ENCODE measurements around the gene BSND.
"Not testable (repeated sequence)": the region's sequence is repeated elsewhere in the genome, so short reads cannot be mapped to it uniquely, and the experiment has no call there.

The BSND gene

GRCh38 chr1:54998677-54999076, at the start of gene BSND:
TSS of gene BSND (plus strand) at chr1:54998933. CDS start at chr1:54999187, 254 bp downstream.
- DNase-seq = peak; percentile 57 to 64

- DNase-seq = no peak
Observed at GRCh38 chr1:54949053-54949452, 49.7 kb upstream of the BSND start.

GRCh38 chr1:54950006-54950368, 48.7 kb upstream of the BSND start:
- DNase-seq = no peak

- peak; percentile 66 to 81 for DNase-seq
Observed at GRCh38 chr1:54950369-54951163, 48.2 kb upstream of the BSND start.

GRCh38 chr1:54951810-54952226, 46.9 kb upstream of the BSND start:
- DNase-seq = no peak

GRCh38 chr1:54952950-54953718, 45.6 kb upstream of the BSND start:
- no peak for DNase-seq

- DNase-seq = no peak
Observed at GRCh38 chr1:54953846-54954245, 44.9 kb upstream of the BSND start.

GRCh38 chr1:54955359-54955758, 43.4 kb upstream of the BSND start:
- DNase-seq = no peak

GRCh38 chr1:54956726-54957125, 42.0 kb upstream of the BSND start:
- no peak for DNase-seq

GRCh38 chr1:54959241-54959640, 39.5 kb upstream of the BSND start:
- no peak for DNase-seq

- DNase-seq = no peak
Observed at GRCh38 chr1:54962612-54963395, 35.9 kb upstream of the BSND start.

GRCh38 chr1:54963829-54964228, 34.9 kb upstream of the BSND start:
- DNase-seq = not testable (repeated sequence)

GRCh38 chr1:54965624-54966340, 33.0 kb upstream of the BSND start:
- DNase-seq = peak; percentile 91 to 95

GRCh38 chr1:54967372-54967771, 31.4 kb upstream of the BSND start:
- DNase-seq = no peak

- DNase-seq = no peak
Observed at GRCh38 chr1:54968551-54968950, 30.2 kb upstream of the BSND start.

GRCh38 chr1:54969879-54970278, 28.9 kb upstream of the BSND start:
- DNase-seq = no peak

- DNase-seq = no peak
Observed at GRCh38 chr1:54970901-54971300, 27.8 kb upstream of the BSND start.

GRCh38 chr1:54971317-54971791, 27.4 kb upstream of the BSND start:
- no peak for DNase-seq

- no peak for DNase-seq
Observed at GRCh38 chr1:54972436-54972835, 26.3 kb upstream of the BSND start.

- peak; percentile 41 to 83 for DNase-seq
Observed at GRCh38 chr1:54973205-54973921, 25.4 kb upstream of the BSND start.

GRCh38 chr1:54975356-54976108, 23.2 kb upstream of the BSND start:
- DNase-seq = peak; percentile 46 to 63

All from SHP77 (cell line).